Thyroid gland (tissue), 4 donors: ENCODE measurements around the gene PAM. TPM values are rescaled to one million over a fixed set of nuclear protein-coding genes. Genes with fewer than 3 reads are reported as not detected.

Experiments
- DNase-seq, 2 donors: peaks; one replicate each; pipeline ENCODE4 v3.0.0-alpha.2; 2019
- H3K27ac ChIP-seq, 3 donors: fragments of 200-600 bp; sonication (generic); 1 replicate in 2 of 3; 2 replicates in 1 of 3; pipeline ENCODE4 v1.5.1; 2016 to 2019; ENCODE audit warnings: mild to moderate bottlenecking in 1 of 3, moderate library complexity in 1 of 3
- H3K27me3 ChIP-seq: fragments of 200-600 bp; sonication (generic); one replicate; pipeline ENCODE4 v1.5.1; 2019
- H3K36me3 ChIP-seq, 2 donors: fragments of 200-600 bp; sonication (generic); one replicate each; pipeline ENCODE4 v1.5.1; 2016 to 2019
- H3K4me1 ChIP-seq, 2 donors: fragments of 200-600 bp; sonication (generic); one replicate each; pipeline ENCODE4 v1.5.1; 2017 to 2019
- H3K4me3 ChIP-seq, 3 donors: fragments of 200-600 bp; sonication (generic); replicated peaks in 1 of 3; 1 replicate in 2 of 3; 2 replicates in 1 of 3; pipeline ENCODE4 v1.5.1; 2016; ENCODE audit warnings: mild to moderate bottlenecking in 1 of 3
- H3K9me3 ChIP-seq: fragments of 200-600 bp; sonication (generic); one replicate; pipeline ENCODE4 v1.5.1; 2017
- CTCF ChIP-seq, 6 experiments: fragments of 200-600 bp in 3 of 6; fragments of 450-650 bp in 3 of 6; sonication (generic) in 3 of 6; IDR thresholded peaks; one replicate each; pipeline ENCODE4 v1.5.1; 2016 to 2019; ENCODE audit warnings: antibody characterized with exemption in 6 of 6, mild to moderate bottlenecking in 2 of 6, inconsistent platforms in 1 of 6, moderate library complexity in 1 of 6
- POLR2A ChIP-seq, 2 donors: fragments of 450-650 bp; IDR thresholded peaks; one replicate each; pipeline ENCODE4 v1.6.1; 2017; ENCODE audit warnings: antibody characterized with exemption in 2 of 2, mild to moderate bottlenecking in 2 of 2, moderate library complexity in 1 of 2
- WGBS, 2 donors: methylation state at CpG; one replicate each; pipeline ENCODE4 v1.1.5; 2017; 5-methylcytosine and 5-hydroxymethylcytosine counted together
- intact Hi-C: fragments of 100-400 bp; cut with DNase I; formaldehyde crosslinking; loops from one replicate; pipeline ENCODE4 v1.15.1; 2023
- total RNA-seq, 4 donors: library from RNA; depleted of rRNA; stranded (reverse); fragments of >200 nt; gene quantifications; one replicate each; pipeline ENCODE4 v1.2.3, GENCODE V29; 2016

Gene PAM
- total RNA-seq, 4 donors from 2014 or later = 175 to 250 (median 202) TPM

DNA sequence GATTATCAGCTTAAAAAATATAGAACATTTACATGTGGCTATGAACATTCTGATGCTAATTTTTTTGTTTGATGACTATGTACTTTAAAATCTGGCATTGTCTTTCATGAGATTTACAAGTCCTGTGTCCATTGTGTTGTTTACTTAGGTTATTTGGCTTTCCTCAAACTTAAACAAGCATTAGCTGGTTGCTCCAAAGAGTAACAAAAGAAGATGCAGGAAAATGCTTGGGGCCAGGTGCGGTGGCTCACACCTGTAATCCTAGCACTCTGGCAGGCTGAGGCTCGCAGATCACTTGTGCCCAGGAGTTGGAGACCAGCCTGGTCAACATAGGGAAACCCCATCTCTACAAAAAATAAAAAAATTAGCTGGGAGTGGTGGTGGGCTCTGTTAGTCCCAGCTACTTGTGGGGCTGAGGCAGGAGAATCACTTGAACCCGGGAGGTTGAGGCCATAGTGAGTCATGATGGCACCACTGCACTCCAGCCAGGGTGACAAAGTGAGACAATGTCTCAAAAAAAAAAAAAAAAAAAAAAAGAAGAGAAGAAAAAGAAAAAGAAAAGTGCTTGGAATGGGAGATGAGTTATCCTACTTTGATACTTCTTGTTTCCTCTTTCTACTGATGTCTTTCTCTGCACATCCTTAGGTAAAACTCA lies 39.7 kb downstream of the PAM start:
- TF ChIP-seq CTCF (IDR thresholded peaks at IDR 0.05) = no peak
- 76 to 78% methylated on average over 3 of the region's 3 CpGs for WGBS, 2 donors
- H3K9me3 ChIP-seq = no peaks in the 10 kb centered on the region
- H3K4me3 ChIP-seq = no peak overlapping the region
- no peaks in the 10 kb centered on the region for H3K36me3 ChIP-seq
- H3K27me3 ChIP-seq = no peaks in the 10 kb centered on the region
- peaks cover 0 to 18% of the 10 kb centered on the region in 2 donors for H3K4me1 ChIP-seq
- no peak for DNase-seq
- peak overlapping the region in 1 of 3 donors; percentile 14 for H3K27ac ChIP-seq
- intact Hi-C loops = no loop called here

- WGBS, 2 donors = 65 to 75% methylated on average over 4 of the region's 4 CpGs
- H3K4me1 ChIP-seq = peaks cover 0 to 24% of the 10 kb centered on the region in 2 donors
These were observed 40.4 kb downstream of the PAM start for GRCh38 chr5:102795526-102795925.

DNA sequence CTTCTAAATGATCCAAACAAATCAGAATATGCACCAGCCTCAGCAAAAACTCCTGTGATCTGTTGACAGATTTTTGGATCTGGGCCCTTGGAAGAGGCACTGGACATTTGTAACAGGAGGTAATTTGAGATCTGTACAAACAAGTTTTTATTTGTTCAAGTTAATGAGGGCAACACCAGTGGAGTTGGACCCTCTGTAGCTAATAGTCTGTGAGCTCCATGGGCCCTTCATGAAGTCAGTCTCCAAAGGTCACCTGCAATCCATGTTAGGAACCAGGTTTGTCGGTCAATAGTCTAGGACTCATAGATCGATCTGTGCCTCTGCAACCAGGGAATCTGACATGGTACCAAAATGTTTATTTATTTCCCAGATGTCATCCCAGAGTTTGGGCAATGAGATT lies 40.9 kb downstream of the PAM start:
- WGBS, 2 donors = 89 to 100% methylated on average over 2 of the region's 2 CpGs
- Histone ChIP-seq H3K36me3 (no peaks in the 10 kb centered on the region), H3K27ac (peak overlapping the region in 1 of 3 donors; percentile 37), H3K27me3 (no peaks in the 10 kb centered on the region), H3K9me3 (no peaks in the 10 kb centered on the region), H3K4me3 (no peak overlapping the region), H3K4me1 (peaks cover 2 to 29% of the 10 kb centered on the region in 2 donors)
- DNase-seq = no peak
- no peak for TF ChIP-seq POLR2A (IDR thresholded peaks at IDR 0.05)
- TF ChIP-seq CTCF (IDR thresholded peaks at IDR 0.05) = no peak
- intact Hi-C loops = no loop called here

More at GRCh38 chr5:102795526-102795925, 40.4 kb downstream of the PAM start:
- Histone ChIP-seq H3K9me3 (no peaks in the 10 kb centered on the region), H3K4me3 (no peak overlapping the region), H3K27ac (peak overlapping the region in 1 of 3 donors; percentile 14), H3K36me3 (no peaks in the 10 kb centered on the region), H3K27me3 (no peaks in the 10 kb centered on the region)
- intact Hi-C loops = no loop called here
- no peak for TF ChIP-seq POLR2A (IDR thresholded peaks at IDR 0.05)
- no peak for TF ChIP-seq CTCF (IDR thresholded peaks at IDR 0.05)
- DNase-seq = no peak

DNA sequence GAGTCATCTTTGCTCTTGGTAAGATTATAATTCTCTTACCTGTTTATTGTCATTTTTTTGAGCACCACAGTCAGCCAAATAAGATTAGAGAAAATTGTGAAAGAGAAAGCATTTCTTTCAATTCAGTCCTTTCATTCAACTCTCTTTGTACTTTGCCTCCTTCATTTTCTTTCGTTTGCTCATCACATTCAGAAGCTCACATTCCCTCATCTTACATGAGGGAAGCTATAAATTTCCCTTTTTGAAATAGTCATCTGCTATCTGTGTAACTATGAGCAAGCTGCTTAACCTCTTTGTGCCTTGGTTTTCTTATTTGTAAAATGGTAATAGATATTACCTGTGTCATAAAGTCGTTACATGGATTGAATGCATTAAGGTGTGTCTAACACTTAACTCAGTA lies 41.4 kb downstream of the PAM start:
- TF ChIP-seq CTCF (IDR thresholded peaks at IDR 0.05) (no peak), POLR2A (IDR thresholded peaks at IDR 0.05) (no peak)
- intact Hi-C loops = no loop called here
- no peak overlapping the region for H3K27ac ChIP-seq

GRCh38 chr5:102797322-102797884 lies 42.3 kb downstream of the PAM start:
- intact Hi-C loops = no loop called here
- H3K9me3 ChIP-seq = no peaks in the 10 kb centered on the region
- H3K27me3 ChIP-seq = no peaks in the 10 kb centered on the region
- no peaks in the 10 kb centered on the region for H3K36me3 ChIP-seq
- no peak for DNase-seq
- H3K27ac ChIP-seq = no peak overlapping the region
- TF ChIP-seq CTCF (IDR thresholded peaks at IDR 0.05) = no peak
- no peak for TF ChIP-seq POLR2A (IDR thresholded peaks at IDR 0.05)
- H3K4me1 ChIP-seq = peaks cover 7 to 34% of the 10 kb centered on the region in 2 donors
- no peak overlapping the region for H3K4me3 ChIP-seq
- WGBS, 2 donors = 90 to 96% methylated on average over 1 of the region's 1 CpG

More for the DNA sequence above, 41.4 kb downstream of the PAM start:
- no peaks in the 10 kb centered on the region for H3K9me3 ChIP-seq
- DNase-seq = no peak
- no peak overlapping the region for H3K4me3 ChIP-seq
- 87 to 99% methylated on average over 2 of the region's 2 CpGs for WGBS, 2 donors
- no peaks in the 10 kb centered on the region for H3K27me3 ChIP-seq
- peaks cover 7 to 33% of the 10 kb centered on the region in 2 donors for H3K4me1 ChIP-seq
- no peaks in the 10 kb centered on the region for H3K36me3 ChIP-seq
